ENCODE data around the gene MGA. TPM values are rescaled to one million over a fixed set of nuclear protein-coding genes. Genes with fewer than 3 reads are reported as not detected.

Gene MGA
- total RNA-seq, 1 experiment from 2014 or later = 21.4 TPM

Other genes starting within 250 kb of the MGA start
- 24.9 and 40.2 TPM in 2 replicates for gene RTF1, start 243.3 kb upstream of the MGA start, total RNA-seq (2014; rRNA removed; shearing (Covaris generic))
- gene ITPKA, start 166.5 kb upstream of the MGA start, total RNA-seq (2014; rRNA removed; shearing (Covaris generic)) = 0.07 and 0.52 TPM in 2 replicates
- 0.07 and 0.15 TPM in 2 replicates for gene LTK, start 146.6 kb upstream of the MGA start, total RNA-seq (2014; rRNA removed; shearing (Covaris generic))
- 65.5 and 77.7 TPM in 2 replicates for gene RPAP1, start 116.1 kb upstream of the MGA start, total RNA-seq (2014; rRNA removed; shearing (Covaris generic))
- gene TYRO3, start 101.2 kb upstream of the MGA start, total RNA-seq (2014; rRNA removed; shearing (Covaris generic)) = 65.8 and 72.6 TPM in 2 replicates
- 5.9 and 8.2 TPM in 2 replicates for gene MAPKBP1, start 114.1 kb downstream of the MGA start, total RNA-seq (2014; rRNA removed; shearing (Covaris generic))
- 10.7 and 12.3 TPM in 2 replicates for gene JMJD7, start 167.7 kb downstream of the MGA start, total RNA-seq (2014; rRNA removed; shearing (Covaris generic))
- 3.0 and 5.3 TPM in 2 replicates for gene PLA2G4B, start 178.4 kb downstream of the MGA start, total RNA-seq (2014; rRNA removed; shearing (Covaris generic))
- gene SPTBN5, start 233.6 kb downstream of the MGA start, total RNA-seq (2014; rRNA removed; shearing (Covaris generic)) = 0.17 and 0.55 TPM in 2 replicates